WTC11 (cell line): ENCODE data around the gene MEOX2.

Experiments
- ARID4B ChIP-seq: sonication (generic); formaldehyde crosslinking; IDR thresholded peaks from 2 replicates; pipeline ENCODE4 v1.8.0; 2023; ENCODE audit warnings: missing genetic modification reagents, mild to moderate bottlenecking, borderline replicate concordance
- ATF2 ChIP-seq: sonication (generic); formaldehyde crosslinking; IDR thresholded peaks from 2 replicates; pipeline ENCODE4 v1.8.1; 2022; ENCODE audit warnings: low read depth, missing genetic modification reagents, borderline replicate concordance
- CTCF ChIP-seq: fragments of 200-600 bp; IDR thresholded peaks from 2 replicates; pipeline ENCODE4 v1.8.0; 2022; ENCODE audit warnings: antibody characterized with exemption
- GRHL2 ChIP-seq: fragments of 250-450 bp; sonication (Bioruptor Pico); IDR thresholded peaks from 2 replicates; pipeline ENCODE4 v1.8.0; 2022; ENCODE audit warnings: mild to moderate bottlenecking, moderate library complexity; ENCODE audit not compliant: insufficient replicate concordance, severe bottlenecking
- IRF2 ChIP-seq: sonication (generic); formaldehyde crosslinking; IDR thresholded peaks from 2 replicates; pipeline ENCODE4 v1.8.0; 2022; ENCODE audit warnings: low read depth, missing genetic modification reagents, borderline replicate concordance
- JUN ChIP-seq: sonication (generic); formaldehyde crosslinking; IDR thresholded peaks from 2 replicates; pipeline ENCODE4 v1.8.0; 2023; ENCODE audit warnings: mild to moderate bottlenecking, missing genetic modification reagents
- MAX ChIP-seq: sonication (generic); formaldehyde crosslinking; IDR thresholded peaks from 2 replicates; pipeline ENCODE4 v1.8.0; 2022; ENCODE audit warnings: mild to moderate bottlenecking, missing genetic modification reagents
- MLX ChIP-seq: sonication (generic); formaldehyde crosslinking; IDR thresholded peaks from 2 replicates; pipeline ENCODE4 v1.8.1; 2023; ENCODE audit warnings: mild to moderate bottlenecking, missing genetic modification reagents, moderate library complexity
- SMAD4 ChIP-seq: sonication (generic); formaldehyde crosslinking; IDR thresholded peaks from 2 replicates; pipeline ENCODE4 v1.8.0; 2022; ENCODE audit warnings: mild to moderate bottlenecking, missing genetic modification reagents
- ZNF138 ChIP-seq: sonication (generic); formaldehyde crosslinking; conservative IDR thresholded peaks from 2 replicates; pipeline ENCODE4 v1.8.1; 2022; ENCODE audit warnings: mild to moderate bottlenecking, moderate library complexity, missing genetic modification reagents
- ZNF232 ChIP-seq: sonication (generic); formaldehyde crosslinking; IDR thresholded peaks from 2 replicates; pipeline ENCODE4 v1.8.0; 2022; ENCODE audit warnings: mild to moderate bottlenecking, missing genetic modification reagents
- ZNF317 ChIP-seq: sonication (generic); formaldehyde crosslinking; IDR thresholded peaks from 2 replicates; pipeline ENCODE4 v1.8.1; 2023; ENCODE audit warnings: low read depth, mild to moderate bottlenecking, moderate library complexity, missing genetic modification reagents, borderline replicate concordance

- TF ChIP-seq CTCF, result no peak
- TF ChIP-seq JUN (CRISPR knock-in tag), result no peak
- TF ChIP-seq IRF2 (CRISPR knock-in tag), result no peak
- no peak for TF ChIP-seq GRHL2 (CRISPR knock-in tag)
- TF ChIP-seq ATF2 (CRISPR knock-in tag), result no peak
- no peak for TF ChIP-seq MAX (CRISPR knock-in tag)
- TF ChIP-seq ZNF317 (CRISPR knock-in tag), result no peak
- no peak for TF ChIP-seq ZNF138
- TF ChIP-seq SMAD4 (CRISPR knock-in tag), result no peak
- TF ChIP-seq ARID4B, result no peak
- no peak for TF ChIP-seq MLX (CRISPR knock-in tag)
- TF ChIP-seq ZNF232, result no peak
Measured at GRCh38 chr7:15582773-15583172, 103.7 kb downstream of the MEOX2 start.
